Stimulated activated naive CD4-positive, alpha-beta T cell treated with Interleukin-2 at 50 U/mL for 16 hours (primary cell): Measurements from ENCODE around the gene VASH1.

ENCODE experiments used
- DNase-seq: peaks from one replicate; lab custom pipeline; 2025; lab: John Stamatoyannopoulos, UW

VASH1 gene

GRCh38 chr14:76742966-76743365 is 18.3 kb upstream of the VASH1 start:
- DNase-seq, result no peak

GRCh38 chr14:76752744-76753143 is 8.5 kb upstream of the VASH1 start:
- DNase-seq, result no peak

GRCh38 chr14:76753541-76754198 is 7.6 kb upstream of the VASH1 start:
- DNase-seq, result no peak

- no peak for DNase-seq
Measured at GRCh38 chr14:76754586-76754985, 6.7 kb upstream of the VASH1 start.

GRCh38 chr14:76755610-76756370 is 5.5 kb upstream of the VASH1 start:
- DNase-seq, result no peak

GRCh38 chr14:76756371-76756750 is 4.9 kb upstream of the VASH1 start:
- no peak for DNase-seq

GRCh38 chr14:76759589-76759988 is 1.7 kb upstream of the VASH1 start:
- no peak for DNase-seq

GRCh38 chr14:76760331-76761135 is 735 bp upstream of the VASH1 start:
- no peak for DNase-seq

- DNase-seq, result no peak
Measured at GRCh38 chr14:76761960-76762410, 717 bp downstream of the VASH1 start.

- DNase-seq, result no peak
Measured at GRCh38 chr14:76762411-76763095, 1.3 kb downstream of the VASH1 start.

- DNase-seq, result no peak
Measured at GRCh38 chr14:76763096-76764041, 2.1 kb downstream of the VASH1 start.

- no peak for DNase-seq
Measured at GRCh38 chr14:76765461-76765931, 4.2 kb downstream of the VASH1 start.

- peak; percentile 67 for DNase-seq
Measured at GRCh38 chr14:76767681-76768656, 6.7 kb downstream of the VASH1 start.

GRCh38 chr14:76768671-76769500 is 7.6 kb downstream of the VASH1 start:
- DNase-seq, result no peak

- DNase-seq, result no peak
Measured at GRCh38 chr14:76769636-76770292, 8.5 kb downstream of the VASH1 start.

GRCh38 chr14:76770521-76771436 is 9.5 kb downstream of the VASH1 start:
- no peak for DNase-seq

- DNase-seq, result no peak
Measured at GRCh38 chr14:76771437-76771980, 10.2 kb downstream of the VASH1 start.
